22Rv1 (cell line): Measurements from ENCODE around the gene ADPRS.

Experiments used
- H3K27ac ChIP-seq: fragments of 450-650 bp; 2 replicates; pipeline ENCODE4 v1.5.1; 2017
- CTCF ChIP-seq: fragments of 450-650 bp; IDR thresholded peaks from 2 replicates; pipeline ENCODE4 v1.5.1; 2017; ENCODE audit warnings: mild to moderate bottlenecking
- ZFX ChIP-seq: fragments of 450-650 bp; IDR thresholded peaks from 2 replicates; pipeline ENCODE4 v1.6.1; 2017; ENCODE audit warnings: antibody characterized with exemption, borderline replicate concordance

ADPRS gene

GRCh38 chr1:36119456-36119855 is 30.8 kb downstream of the ADPRS start:
- TF ChIP-seq ZFX (no peak), CTCF (no peak)
- no peak overlapping the region for H3K27ac ChIP-seq

- H3K27ac ChIP-seq: no peak overlapping the region
- TF ChIP-seq CTCF (no peak), ZFX (no peak)
Observed at GRCh38 chr1:36122062-36123030, 33.7 kb downstream of the ADPRS start.

GRCh38 chr1:36123356-36123755 is 34.7 kb downstream of the ADPRS start:
- H3K27ac ChIP-seq: no peak overlapping the region
- TF ChIP-seq CTCF (no peak), ZFX (no peak)

GRCh38 chr1:36124404-36125128 is 35.9 kb downstream of the ADPRS start:
- H3K27ac ChIP-seq: no peak overlapping the region
- no peak for TF ChIP-seq ZFX
- no peak for TF ChIP-seq CTCF

GRCh38 chr1:36125129-36125991 is 36.7 kb downstream of the ADPRS start, which contains the start of gene COL8A2:
Gene COL8A2, minus strand, starts transcription at chr1:36125222. Its CDS starts 24,980 bp downstream, at chr1:36100242.
- H3K27ac ChIP-seq: no peak within 1 kb of the TSS
- TF ChIP-seq ZFX (no peak), CTCF (no peak)

- TF ChIP-seq ZFX: no peak
- TF ChIP-seq CTCF: no peak
- no peak overlapping the region for H3K27ac ChIP-seq
Observed at GRCh38 chr1:36126005-36126716, 37.5 kb downstream of the ADPRS start.
